ENCODE measurements around the gene RGS3. TPM values are rescaled to one million over a fixed set of nuclear protein-coding genes. Genes with fewer than 3 reads are reported as not detected.
"Not testable (repeated sequence)": the region's sequence is repeated elsewhere in the genome, so short reads cannot be mapped to it uniquely, and the experiment has no call there.

Gene RGS3
- total RNA-seq, 4 donors from 2014 or later, result 76.0 to 169 (median 105) TPM

GRCh38 chr9:113636693-113637092 is 173.2 kb downstream of the RGS3 start:
- ATAC-seq (ENCODE audit: low FRiP score) (no peak), DNase-seq (ENCODE audit: low spot score) (no peak)
- no peak for TF ChIP-seq CTCF (IDR thresholded peaks at IDR 0.05)

GRCh38 chr9:113638490-113638889 is 175.0 kb downstream of the RGS3 start:
- no peak for TF ChIP-seq CTCF (IDR thresholded peaks at IDR 0.05)
- DNase-seq (ENCODE audit: low spot score) (no peak), ATAC-seq (ENCODE audit: low FRiP score) (no peak)

- DNase-seq (ENCODE audit: low spot score) (no peak), ATAC-seq (ENCODE audit: low FRiP score) (no peak)
- no peak for TF ChIP-seq CTCF (IDR thresholded peaks at IDR 0.05)
Observed at GRCh38 chr9:113638897-113639296, 175.4 kb downstream of the RGS3 start.

- not testable (repeated sequence) for DNase-seq (ENCODE audit: low spot score); ATAC-seq (ENCODE audit: low FRiP score)
Observed at GRCh38 chr9:113639411-113639970, 176.0 kb downstream of the RGS3 start.

- DNase-seq (ENCODE audit: low spot score), result no peak
- ATAC-seq (ENCODE audit: low FRiP score), result no peak
- no peak for TF ChIP-seq CTCF (IDR thresholded peaks at IDR 0.05)
Observed at GRCh38 chr9:113640418-113640817, 176.9 kb downstream of the RGS3 start.

GRCh38 chr9:113641100-113641885 is 177.8 kb downstream of the RGS3 start:
- no peak for DNase-seq (ENCODE audit: low spot score)
- ATAC-seq (ENCODE audit: low FRiP score), result no peak
- TF ChIP-seq CTCF (IDR thresholded peaks at IDR 0.05), result no peak

GRCh38 chr9:113644321-113644720 is 180.8 kb downstream of the RGS3 start:
- ATAC-seq (ENCODE audit: low FRiP score) (no peak), DNase-seq (ENCODE audit: low spot score) (no peak)
- no peak for TF ChIP-seq CTCF (IDR thresholded peaks at IDR 0.05)

Measured in omental fat pad (tissue), 4 donors.